HL-60/S4 (cell line): ENCODE results near the gene SRPK2.
"Not testable (repeated sequence)": the region's sequence is repeated elsewhere in the genome, so short reads cannot be mapped to it uniquely, and the experiment has no call there.

Experiments
- in situ Hi-C: fragments of 300-500 bp; cut with MboI; formaldehyde crosslinking; loops from 2 replicates; pipeline ENCODE4 v1.14.3; 2022; ENCODE audit warnings: low sequenced_read_pairs

SRPK2 gene

DNA sequence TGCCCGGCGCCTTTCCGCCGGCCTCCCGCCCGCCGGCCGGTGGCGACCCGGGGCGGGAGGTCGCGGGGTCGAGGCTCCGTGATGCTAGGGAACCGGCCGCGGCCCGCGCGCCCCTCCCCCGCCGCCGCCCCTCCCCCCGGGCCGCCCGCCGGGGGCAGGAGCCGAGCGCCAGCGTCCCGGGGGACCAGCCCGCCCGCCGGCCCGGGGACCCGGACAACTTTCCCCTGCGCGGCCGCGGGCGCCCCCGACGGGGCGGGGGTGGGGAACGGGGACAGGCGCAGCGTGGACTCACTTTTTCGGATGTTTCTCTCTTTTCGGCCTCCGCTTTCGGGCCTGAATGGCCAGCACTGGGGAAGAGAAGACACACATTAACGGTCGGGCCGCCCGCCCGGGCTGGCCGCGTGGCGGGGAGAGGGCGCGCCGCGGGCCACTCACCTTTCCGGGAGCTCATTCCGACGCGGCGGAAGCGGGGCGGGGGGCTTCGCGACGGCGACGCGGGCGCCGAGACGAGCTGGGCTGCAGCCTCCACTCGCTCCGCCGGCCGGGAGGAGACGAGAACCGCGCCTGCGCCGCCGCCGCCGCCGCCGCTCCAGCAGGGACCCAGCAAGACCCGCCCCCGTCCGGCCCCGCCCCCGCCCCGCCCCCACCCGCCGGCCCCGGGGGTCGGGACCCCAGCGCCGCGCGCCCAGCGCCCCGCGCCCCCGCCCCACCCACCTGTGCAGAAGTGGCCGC lies at the start of gene SRPK2:
Gene SRPK2 (minus strand): TSS at position 566 of the 732 bp plus-strand sequence.
- in situ Hi-C loops: no loop called here

DNA sequence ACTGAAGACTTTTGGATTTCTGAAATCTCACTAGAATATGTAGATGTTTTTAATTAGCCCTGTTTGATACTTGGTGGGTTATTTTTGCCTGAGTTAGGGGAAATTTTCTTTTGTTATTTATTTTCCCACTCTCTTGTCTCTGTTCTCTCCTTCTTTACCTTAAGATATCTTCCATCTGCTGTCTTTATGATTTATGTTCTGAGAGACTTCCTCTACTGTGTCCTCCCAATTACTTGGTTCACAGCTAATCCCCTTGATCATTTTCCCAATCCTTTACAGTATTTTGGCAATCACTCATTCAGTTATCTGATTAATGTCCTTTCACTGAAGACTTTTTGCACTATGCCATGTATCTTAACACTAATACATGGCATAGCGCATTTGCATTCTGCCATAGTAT lies 49.5 kb upstream of the SRPK2 start:
- in situ Hi-C loops: no loop called here

GRCh38 chr7:105437356-105437755 lies 48.6 kb upstream of the SRPK2 start:
- in situ Hi-C loops: not testable (repeated sequence)

DNA sequence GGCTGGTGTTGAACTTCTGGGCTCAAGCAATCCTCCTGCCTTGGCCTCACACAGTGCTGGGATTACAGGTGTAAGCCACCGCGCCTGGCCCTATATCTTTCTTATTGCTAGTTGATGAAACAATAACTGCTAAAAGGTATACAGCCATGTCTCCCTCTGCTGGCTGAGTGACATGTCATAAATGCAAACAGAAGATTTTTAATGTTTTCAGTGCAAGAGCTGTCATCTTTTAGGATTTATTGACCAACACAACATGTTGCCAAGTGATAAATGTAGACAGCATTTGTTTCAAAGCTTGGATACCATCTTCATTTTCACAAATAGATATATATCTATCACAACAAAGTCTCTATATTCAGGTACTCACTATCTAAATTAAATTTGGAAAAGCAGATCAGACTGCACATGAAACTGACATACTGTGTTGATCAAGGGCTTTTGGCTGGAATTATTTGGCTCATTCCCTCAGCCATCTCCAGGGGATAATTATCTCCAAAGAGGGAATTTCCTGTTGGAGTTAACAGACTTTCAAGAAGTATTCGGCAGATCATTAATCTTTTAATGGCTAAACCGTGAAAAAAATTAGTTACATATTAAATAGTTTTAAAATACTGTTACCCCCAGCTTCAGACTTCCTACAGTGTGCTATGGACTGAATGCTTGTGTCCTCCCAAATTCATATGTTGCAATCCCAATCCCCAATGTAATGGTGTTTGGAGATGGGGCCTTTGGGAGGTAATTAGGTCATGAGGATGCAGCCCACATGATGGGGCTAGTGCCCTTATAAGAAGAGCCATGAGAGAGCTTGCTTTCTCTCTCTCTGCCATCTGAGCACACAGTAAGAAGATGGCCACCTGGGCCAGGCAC lies 41.3 kb upstream of the SRPK2 start:
- in situ Hi-C loops: no loop called here

DNA sequence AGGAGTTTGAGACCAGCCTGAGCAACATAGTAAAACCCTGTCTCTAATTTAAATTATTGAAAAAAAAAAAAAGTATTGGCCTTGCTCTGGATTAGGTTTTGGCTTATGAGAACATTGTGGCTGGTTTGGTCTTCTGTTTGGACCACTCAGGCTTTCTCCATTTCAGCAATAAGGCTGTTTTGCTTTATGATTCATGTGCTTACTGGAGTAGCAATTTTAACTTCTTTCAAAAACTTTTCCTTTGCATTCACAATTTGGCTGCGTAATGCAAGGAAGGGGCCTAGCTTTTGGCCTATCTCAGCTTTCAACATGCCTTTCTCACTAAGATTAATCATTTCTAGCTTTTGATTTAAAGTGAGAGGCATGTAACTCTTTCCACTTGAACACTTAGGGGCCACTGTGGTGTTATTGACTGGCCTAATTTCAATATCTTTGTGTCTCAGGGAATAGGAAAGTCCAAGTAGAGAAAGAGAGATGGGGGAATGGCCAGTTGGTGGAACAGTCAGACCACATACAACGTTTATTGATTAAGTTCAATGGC lies 38.0 kb upstream of the SRPK2 start:
- in situ Hi-C loops: no loop called here

DNA sequence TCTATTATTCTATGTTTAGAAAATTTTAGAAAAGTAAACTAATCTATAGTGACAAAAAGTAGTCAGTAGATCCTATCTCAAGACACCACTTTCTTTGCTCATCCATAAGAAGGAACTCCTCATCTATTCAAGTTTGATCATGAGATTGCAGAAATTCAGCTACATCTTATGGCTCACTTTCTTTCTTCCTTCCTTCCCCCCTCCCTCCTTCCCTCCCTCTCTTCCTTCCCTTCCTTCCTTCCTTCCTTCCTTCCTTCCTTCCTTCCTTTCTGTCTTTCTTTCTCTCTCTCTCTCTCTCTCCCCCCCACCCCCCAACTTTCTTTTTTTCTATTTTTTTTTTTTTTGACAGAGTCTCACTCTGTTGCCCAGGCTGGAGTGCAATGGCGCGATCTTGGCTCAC lies 35.3 kb upstream of the SRPK2 start:
- in situ Hi-C loops: no loop called here

DNA sequence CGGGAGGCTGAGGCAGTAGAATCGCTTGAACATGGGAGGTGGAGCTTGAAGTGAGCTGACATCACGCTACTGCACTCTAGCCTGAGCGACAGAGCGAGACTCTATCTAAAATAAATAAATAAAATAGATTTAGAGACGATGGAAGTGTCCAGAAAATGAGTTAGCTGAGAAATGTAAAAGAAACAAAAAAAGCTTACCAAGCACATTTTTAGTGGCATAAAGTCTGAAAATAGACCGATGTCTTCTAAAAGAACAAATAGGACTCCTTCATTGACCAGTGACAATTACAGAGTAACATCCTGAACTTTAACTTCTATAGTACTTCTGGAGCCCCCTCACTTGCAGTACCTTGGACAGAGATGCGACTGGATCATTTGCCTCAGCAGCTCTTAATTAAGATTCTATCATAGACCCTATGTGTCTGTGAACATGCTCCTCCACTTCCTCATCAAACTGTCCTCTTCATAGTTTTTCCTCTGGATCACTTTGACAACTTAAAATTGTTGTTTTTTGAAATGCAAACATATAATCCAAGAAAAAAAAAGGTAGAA lies 25.2 kb upstream of the SRPK2 start:
- in situ Hi-C loops: no loop called here

GRCh38 chr7:105410774-105411173 lies 22.1 kb upstream of the SRPK2 start:
- in situ Hi-C loops: not testable (repeated sequence)

GRCh38 chr7:105409775-105410174 lies 21.1 kb upstream of the SRPK2 start:
- in situ Hi-C loops: not testable (repeated sequence)

DNA sequence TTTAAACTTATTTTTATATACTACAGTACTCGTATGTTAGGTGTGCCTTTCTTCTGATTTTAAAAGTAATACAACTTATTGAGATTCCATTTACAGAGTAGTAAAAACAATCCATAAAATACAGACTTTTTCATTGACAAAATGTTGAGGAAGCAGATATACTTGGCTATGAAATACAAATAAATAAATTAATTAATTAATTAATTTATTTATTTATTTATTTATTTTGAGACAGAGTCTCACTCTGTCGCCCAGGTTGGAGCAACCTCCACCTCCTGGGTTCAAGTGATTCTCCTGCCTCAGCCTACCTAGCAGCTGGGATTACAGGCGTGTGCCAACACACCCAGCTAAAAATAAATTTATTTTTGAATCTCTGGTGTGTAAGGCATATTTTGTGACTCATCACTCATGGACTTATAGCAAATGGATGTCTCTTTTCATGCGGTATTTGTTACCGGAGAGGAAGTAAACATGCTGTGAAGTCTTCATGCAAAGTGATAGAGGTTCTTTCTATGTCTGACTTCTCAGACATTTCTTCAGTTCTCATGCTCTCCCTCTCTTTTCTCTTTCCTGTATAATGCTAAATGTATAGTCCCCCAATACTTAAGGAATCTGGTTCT lies 20.2 kb upstream of the SRPK2 start:
- in situ Hi-C loops: no loop called here

- in situ Hi-C loops: no loop called here
Observed at GRCh38 chr7:105403128-105403527, 14.4 kb upstream of the SRPK2 start.

DNA sequence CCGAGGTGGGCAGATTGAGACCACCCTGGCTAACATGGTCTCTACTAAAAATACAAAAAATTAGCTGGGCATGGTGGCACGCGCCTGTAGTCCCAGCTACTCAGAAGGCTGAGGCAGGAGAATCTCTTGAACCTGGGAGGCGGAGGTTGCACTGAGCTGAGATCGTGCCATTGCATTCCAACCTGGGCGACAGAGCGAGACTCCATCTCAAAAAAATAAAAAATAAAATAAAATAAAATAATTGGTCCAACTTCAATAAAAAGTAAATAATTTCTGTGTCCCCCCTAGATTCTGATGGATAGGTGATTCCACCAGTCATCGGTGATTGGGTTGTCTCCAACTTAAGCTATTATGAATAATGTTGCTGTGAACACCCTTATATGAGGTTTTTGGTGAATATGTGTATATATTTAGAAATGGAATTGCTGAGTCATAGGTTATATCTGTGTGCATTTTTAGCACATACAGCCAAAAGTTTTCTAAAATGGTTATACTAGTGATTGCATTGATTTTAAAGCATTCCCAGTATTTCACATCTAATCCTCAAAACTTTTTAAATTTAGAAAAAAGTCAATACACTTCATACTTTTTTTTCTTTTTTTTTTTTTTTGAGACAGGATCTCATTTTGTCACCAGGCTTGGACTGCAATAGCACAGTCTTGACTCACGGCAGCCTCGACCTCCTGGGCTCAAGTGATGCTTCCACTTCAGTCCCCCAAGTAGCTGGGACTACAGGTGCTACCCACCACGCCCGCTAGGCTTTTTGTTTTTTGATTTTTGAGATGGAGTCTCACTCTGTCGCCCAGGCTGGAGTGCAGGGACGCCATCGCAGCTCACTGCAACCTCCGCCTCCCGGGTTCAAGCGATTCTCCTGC lies 13.7 kb upstream of the SRPK2 start:
- in situ Hi-C loops: no loop called here

GRCh38 chr7:105399043-105399725 lies 10.5 kb upstream of the SRPK2 start:
- in situ Hi-C loops: no loop called here

GRCh38 chr7:105396566-105396965 lies 7.8 kb upstream of the SRPK2 start:
- in situ Hi-C loops: no loop called here

DNA sequence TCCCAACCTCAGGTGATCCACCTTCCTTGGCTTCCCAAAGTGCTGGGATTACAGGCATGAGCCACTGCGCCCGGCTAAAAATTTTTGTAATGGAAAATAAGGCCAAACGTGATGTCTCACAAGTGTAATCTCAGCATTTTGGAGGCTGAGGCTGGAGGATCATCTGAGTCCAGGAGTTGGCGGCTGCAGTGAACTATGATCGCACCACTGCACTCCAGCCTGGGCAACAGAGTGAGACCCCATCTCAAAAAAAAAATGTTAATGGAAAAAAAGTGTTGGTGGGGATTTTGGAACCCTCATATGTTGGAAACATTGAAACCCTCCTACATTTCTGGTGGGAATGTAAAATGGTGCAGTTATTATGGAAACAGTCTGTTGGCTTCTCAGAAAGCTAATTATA lies 2.7 kb upstream of the SRPK2 start:
- in situ Hi-C loops: no loop called here

DNA sequence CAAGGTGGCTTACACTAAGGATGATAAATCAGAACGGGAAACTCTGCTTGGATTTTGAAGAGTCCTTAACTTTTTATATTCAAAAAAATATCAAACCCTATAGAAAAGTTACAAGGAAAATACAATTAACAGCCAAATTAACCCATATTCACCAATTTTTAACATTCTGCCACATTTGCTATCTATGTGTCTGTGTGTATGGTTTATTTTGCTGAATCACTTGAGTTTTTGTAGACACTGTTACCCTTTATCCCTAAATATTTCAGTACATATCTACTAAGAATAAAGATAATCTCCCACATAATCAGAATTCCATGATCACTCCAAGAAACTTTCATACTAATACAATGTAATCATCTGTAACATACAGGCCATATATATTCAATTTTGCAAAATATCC lies 1.2 kb upstream of the SRPK2 start:
- in situ Hi-C loops: no loop called here

DNA sequence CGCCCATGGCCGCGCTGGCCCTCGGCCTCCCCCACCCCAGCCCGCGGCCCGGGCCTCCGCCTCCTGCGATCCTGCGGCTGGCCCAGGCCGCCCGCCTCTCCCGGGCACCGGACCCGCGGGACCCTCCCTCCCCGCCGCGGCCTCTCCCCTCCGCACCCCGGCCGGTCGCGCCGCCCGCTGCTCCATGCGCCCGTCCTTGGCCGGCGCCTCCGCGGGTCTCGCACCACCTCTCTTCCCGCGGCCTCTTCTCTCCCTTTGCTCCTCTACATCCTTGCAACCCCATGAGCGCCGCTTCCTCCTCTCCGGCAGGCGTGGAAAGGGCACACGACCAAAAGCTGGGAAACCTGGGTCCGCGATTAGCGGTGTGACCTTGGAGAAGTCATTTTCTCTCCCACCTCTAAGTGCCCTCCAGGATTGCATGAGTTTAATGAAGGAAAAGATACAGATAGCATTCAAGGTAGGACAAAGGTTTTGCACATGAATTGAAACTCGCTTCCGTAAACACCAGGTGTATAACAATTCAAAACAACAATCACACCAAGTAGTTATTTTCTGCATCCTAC lies 448 bp upstream of the SRPK2 start:
- in situ Hi-C loops: no loop called here

DNA sequence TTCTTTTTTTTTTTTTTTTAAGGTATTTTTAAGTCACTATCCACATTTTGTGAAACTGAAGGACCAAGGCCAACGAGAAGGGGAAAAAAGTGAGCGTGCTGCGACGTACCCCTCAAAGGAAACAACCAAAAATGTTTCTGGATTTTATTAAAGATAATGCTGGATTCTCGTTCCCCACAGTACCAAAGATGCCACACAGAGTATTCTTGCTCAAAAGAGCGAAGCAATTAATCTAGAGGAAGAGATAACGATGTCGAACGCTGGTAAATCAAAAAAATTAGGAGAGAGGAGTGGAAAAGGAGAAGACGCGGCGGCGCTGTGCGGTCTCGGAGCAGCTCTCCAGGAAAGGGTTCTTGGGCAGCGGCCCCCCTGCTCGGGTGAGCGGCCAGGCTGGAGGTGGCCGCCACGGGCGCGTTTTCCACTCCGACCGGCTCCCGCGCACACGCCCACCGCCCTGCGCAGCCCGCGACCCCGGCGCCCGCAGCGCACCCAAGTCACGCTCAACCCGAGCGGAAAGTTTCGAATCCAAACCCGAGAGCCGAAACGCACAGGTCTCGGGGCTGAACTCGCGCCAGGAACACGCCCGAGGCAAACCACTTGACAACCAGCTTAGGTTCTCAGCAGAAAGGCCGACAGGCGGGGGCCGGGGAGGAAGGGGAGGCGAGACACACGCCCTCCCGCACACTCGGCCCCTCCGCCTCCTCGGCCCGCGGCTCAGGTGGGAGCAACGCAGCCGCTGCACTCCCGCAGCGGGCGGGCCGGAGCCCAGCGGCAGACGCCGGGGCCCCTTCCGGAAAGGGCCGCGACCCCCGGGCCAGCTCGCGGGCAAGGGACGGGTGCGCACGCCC lies 989 bp downstream of the SRPK2 start:
- in situ Hi-C loops: no loop called here
